Measurements from ENCODE around the gene ANKRD40CL. TPM values are rescaled to one million over a fixed set of nuclear protein-coding genes. Genes with fewer than 3 reads are reported as not detected.
"Not testable (repeated sequence)": the region's sequence is repeated elsewhere in the genome, so short reads cannot be mapped to it uniquely, and the experiment has no call there.

Gene ANKRD40CL
- total RNA-seq, 4 donors from 2014 or later: not detected

- peaks cover 0 to 96% (median 61%) of the 10 kb centered on the region in 4 donors for H3K4me1 ChIP-seq
- 67 to 72% methylated on average over 12 of the region's 12 CpGs for WGBS, 2 donors
- no peak for DNase-seq (ENCODE audit: low spot score in 2 of 2)
These were observed 41.3 kb downstream of the ANKRD40CL start for GRCh38 chr17:50725769-50726655.

DNA sequence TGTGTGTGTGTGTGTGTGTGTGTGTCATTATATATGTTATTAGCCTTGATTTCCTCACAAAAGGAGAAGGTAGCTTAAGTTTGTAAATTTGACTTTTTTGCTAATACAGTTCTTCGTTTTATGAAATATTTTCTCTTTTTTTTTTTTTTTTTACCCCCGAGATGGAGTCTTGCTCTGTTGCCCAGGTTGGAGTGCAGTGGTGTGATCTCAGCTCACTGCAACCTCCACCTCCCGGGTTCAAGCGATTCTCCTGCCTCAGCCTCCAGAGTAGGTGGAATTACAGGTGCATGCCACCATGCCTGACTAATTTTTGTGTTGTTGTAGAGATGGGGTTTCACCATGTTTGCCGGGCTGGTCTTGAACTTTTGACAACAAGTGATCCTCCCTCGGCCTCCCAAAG, 42.7 kb downstream of the ANKRD40CL start:
- not testable (repeated sequence) for H3K9me3 ChIP-seq; H3K27me3 ChIP-seq; H3K27ac ChIP-seq; DNase-seq (ENCODE audit: low spot score in 2 of 2); H3K4me3 ChIP-seq; H3K36me3 ChIP-seq
- peaks cover 0 to 83% (median 49%) of the 10 kb centered on the region in 4 donors for H3K4me1 ChIP-seq
- 87 to 92% methylated on average over 6 of the region's 6 CpGs for WGBS, 2 donors

More at GRCh38 chr17:50725769-50726655, 41.3 kb downstream of the ANKRD40CL start:
- H3K27ac ChIP-seq: no peak overlapping the region
- no peak overlapping the region for H3K4me3 ChIP-seq
- TF ChIP-seq CTCF (IDR thresholded peaks at IDR 0.05): no peak
- TF ChIP-seq POLR2A (IDR thresholded peaks at IDR 0.05): no peak
- no peak for TF ChIP-seq EP300 (IDR thresholded peaks at IDR 0.05)
- H3K9me3 ChIP-seq: no peaks in the 10 kb centered on the region
- no peaks in the 10 kb centered on the region for H3K27me3 ChIP-seq
- H3K36me3 ChIP-seq: no peaks in the 10 kb centered on the region

GRCh38 chr17:50722746-50723145, 44.6 kb downstream of the ANKRD40CL start:
- Histone ChIP-seq H3K9me3 (no peaks in the 10 kb centered on the region), H3K27ac (no peak overlapping the region), H3K27me3 (no peaks in the 10 kb centered on the region), H3K36me3 (no peaks in the 10 kb centered on the region), H3K4me3 (no peak overlapping the region), H3K4me1 (peaks cover 0 to 66% (median 41%) of the 10 kb centered on the region in 4 donors)
- DNase-seq (ENCODE audit: low spot score in 2 of 2): no peak
- WGBS, 2 donors: 43 to 53% methylated on average over 3 of the region's 3 CpGs
- TF ChIP-seq CTCF (IDR thresholded peaks at IDR 0.05) (no peak), POLR2A (IDR thresholded peaks at IDR 0.05) (no peak), EP300 (IDR thresholded peaks at IDR 0.05) (no peak)

DNA sequence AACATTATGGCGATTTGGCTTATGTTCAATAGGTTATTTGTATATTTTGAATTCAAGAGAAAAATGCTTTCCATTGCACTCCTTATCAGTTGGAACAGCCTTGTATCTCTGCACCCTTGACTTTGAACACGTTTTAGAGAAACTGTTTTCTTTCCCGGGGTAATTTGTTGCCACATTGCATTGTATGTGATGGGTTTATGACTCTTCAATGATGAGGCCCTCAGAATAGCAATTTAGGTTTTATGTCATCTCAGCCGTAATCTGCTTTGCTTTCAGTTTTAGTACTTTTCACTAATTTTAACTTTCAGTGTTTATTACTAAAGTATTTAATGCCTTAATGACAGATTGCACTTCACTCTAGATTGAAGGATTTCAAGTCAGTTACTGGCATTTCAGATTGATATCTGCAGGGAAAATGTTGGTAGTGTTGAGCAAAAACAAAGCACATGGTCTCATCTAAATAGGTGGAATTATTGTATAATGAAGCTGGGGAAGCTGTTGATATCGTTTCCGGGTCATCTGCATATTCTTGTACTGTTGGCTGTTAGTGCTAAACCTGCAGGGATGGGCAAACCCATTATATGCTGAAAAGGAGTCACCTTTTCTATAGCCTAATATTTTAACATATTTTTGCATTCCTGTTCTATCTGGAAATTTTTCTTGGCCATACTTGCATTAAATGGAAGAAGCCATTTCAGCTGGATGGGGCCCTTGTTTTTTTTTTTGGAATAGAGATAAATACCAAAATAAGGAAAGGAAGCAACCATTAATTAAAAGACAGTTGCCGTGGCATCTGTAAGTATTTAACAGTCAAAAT, 45.9 kb downstream of the ANKRD40CL start:
- Histone ChIP-seq H3K4me1 (peaks cover 0 to 53% (median 30%) of the 10 kb centered on the region in 4 donors), H3K4me3 (peak overlapping the region; percentile 85 to 97 (median 92)), H3K36me3 (no peaks in the 10 kb centered on the region), H3K27ac (peak overlapping the region in 3 of 4 donors; percentile 97 to 100 (median 98)), H3K27me3 (no peaks in the 10 kb centered on the region), H3K9me3 (no peaks in the 10 kb centered on the region)
- TF ChIP-seq POLR2A (IDR thresholded peaks at IDR 0.05): no peak
- no peak for TF ChIP-seq CTCF (IDR thresholded peaks at IDR 0.05)
- TF ChIP-seq EP300 (IDR thresholded peaks at IDR 0.05): no peak
- 6 to 8% methylated on average over 7 of the region's 7 CpGs for WGBS, 2 donors
- DNase-seq (ENCODE audit: low spot score in 2 of 2): no peak

GRCh38 chr17:50719924-50720794, 47.2 kb downstream of the ANKRD40CL start:
- Histone ChIP-seq H3K4me1 (peaks cover 0 to 40% (median 21%) of the 10 kb centered on the region in 4 donors), H3K27ac (peak overlapping the region; percentile 97 to 100 (median 98)), H3K4me3 (peak overlapping the region; percentile 85 to 97 (median 92)), H3K36me3 (no peaks in the 10 kb centered on the region), H3K9me3 (no peaks in the 10 kb centered on the region), H3K27me3 (no peaks in the 10 kb centered on the region)
- WGBS, 2 donors: 0 to 1% methylated on average over 25 of the region's 25 CpGs
- TF ChIP-seq POLR2A (IDR thresholded peaks at IDR 0.05) (no peak), CTCF (IDR thresholded peaks at IDR 0.05) (no peak), EP300 (IDR thresholded peaks at IDR 0.05) (no peak)
- DNase-seq (ENCODE audit: low spot score in 2 of 2): peak in 1 of 2 donors; percentile 15

Measured in tibial nerve (tissue), 4 donors.